Activated CD8-positive, alpha-beta memory T cell treated with anti-CD3 and anti-CD28 coated beads, Interleukin-2, amount 10 ng/mL, durations not matched to agents 7 days and 5 days (primary cell): ENCODE measurements around the gene PBX1. TPM values are rescaled to one million over a fixed set of nuclear protein-coding genes. Genes with fewer than 3 reads are reported as not detected.

Source experiments
- ATAC-seq: fragments of 150-1000 bp; cut with Tn5 transposase; one replicate; pipeline ENCODE4 v1.10.0; 2021; ENCODE audit warnings: moderate library complexity
- CTCF ChIA-PET: fragments of 350-600 bp; sonication (Branson Sonifier 250); formaldehyde crosslinking; loops from one replicate; lab custom pipeline; 2021; ENCODE audit warnings: antibody characterized with exemption; lab: Charles Lee
- DNase-seq: peaks from one replicate; pipeline ENCODE4 v3.0.0-alpha.2; 2020
- H3K27ac Mint-ChIP-seq: one replicate; pipeline ENCODE4 v1.8.0; 2021; ENCODE audit warnings: mild to moderate bottlenecking, mixed read lengths
- H3K27me3 Mint-ChIP-seq: one replicate; pipeline ENCODE4 v1.8.0; 2021; ENCODE audit warnings: mixed read lengths
- H3K36me3 Mint-ChIP-seq: one replicate; pipeline ENCODE4 v1.8.0; 2021; ENCODE audit warnings: mild to moderate bottlenecking, mixed read lengths
- H3K4me1 Mint-ChIP-seq: one replicate; pipeline ENCODE4 v1.8.0; 2021; ENCODE audit warnings: mixed read lengths
- H3K4me3 Mint-ChIP-seq: one replicate; pipeline ENCODE4 v1.8.0; 2021; ENCODE audit warnings: mild to moderate bottlenecking, moderate library complexity, mixed read lengths
- H3K9me3 Mint-ChIP-seq: one replicate; pipeline ENCODE4 v1.8.0; 2022; ENCODE audit warnings: low read depth, mixed read lengths
- total RNA-seq, 2 experiments: library from RNA; stranded (reverse); gene quantifications; one replicate each; pipeline ENCODE4 v1.2.3, GENCODE V29; 2021

The PBX1 gene
- total RNA-seq, 2 experiments from 2014 or later, result not detected

DNA sequence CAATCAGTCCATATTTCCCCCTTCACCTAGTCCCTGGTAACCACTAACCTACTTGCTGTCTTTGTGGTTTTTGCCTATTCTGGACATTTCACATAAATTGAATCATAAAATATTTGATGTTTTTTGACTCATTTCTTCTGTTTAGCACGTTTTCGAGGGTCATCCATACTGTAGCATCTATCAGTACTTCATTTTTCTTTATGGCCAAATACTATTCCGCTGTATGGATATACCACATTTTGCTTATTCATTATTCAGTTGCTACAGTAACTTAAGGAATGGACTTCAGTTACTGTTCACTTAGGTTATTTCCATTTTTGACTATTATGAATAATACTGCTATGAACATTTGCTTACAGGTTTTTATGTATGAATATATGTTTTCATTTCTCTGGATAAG lies 12.3 kb downstream of the PBX1 start:
- no peaks in the 10 kb centered on the region for H3K36me3 Mint-ChIP-seq
- ATAC-seq (no peak), DNase-seq (no peak)
- no peak overlapping the region for H3K27ac Mint-ChIP-seq
- H3K27me3 Mint-ChIP-seq, result no peaks in the 10 kb centered on the region
- CTCF ChIA-PET, result no interaction called here
- no peak overlapping the region for H3K4me3 Mint-ChIP-seq
- peaks cover 7% of the 10 kb centered on the region for H3K9me3 Mint-ChIP-seq
- no peaks in the 10 kb centered on the region for H3K4me1 Mint-ChIP-seq

DNA sequence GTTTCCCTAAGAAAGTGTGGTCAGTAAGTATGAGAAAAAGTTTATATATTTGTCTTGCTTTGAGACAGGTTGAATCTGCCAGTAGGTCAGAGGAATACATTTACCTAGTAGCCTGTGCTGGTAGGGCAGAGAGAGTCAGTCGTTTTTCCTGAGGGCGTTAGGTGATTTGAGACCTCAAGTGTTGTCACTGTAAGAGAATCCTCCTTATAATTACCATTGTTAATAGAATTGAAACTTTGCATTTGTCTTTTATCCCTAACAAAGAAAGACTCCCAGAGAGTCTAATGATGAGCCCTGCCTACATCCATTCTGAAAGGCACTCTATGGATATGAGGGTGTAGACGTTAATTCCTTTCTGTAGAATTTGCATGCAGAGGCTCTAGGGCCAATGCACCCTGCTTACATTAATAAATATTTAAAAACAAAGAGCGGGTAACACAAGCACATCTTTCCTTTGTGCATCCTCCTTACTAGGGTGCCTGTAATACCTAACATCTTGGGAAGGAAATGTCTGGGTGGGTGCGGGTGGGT lies 16.4 kb downstream of the PBX1 start:
- CTCF ChIA-PET, result no interaction called here

DNA sequence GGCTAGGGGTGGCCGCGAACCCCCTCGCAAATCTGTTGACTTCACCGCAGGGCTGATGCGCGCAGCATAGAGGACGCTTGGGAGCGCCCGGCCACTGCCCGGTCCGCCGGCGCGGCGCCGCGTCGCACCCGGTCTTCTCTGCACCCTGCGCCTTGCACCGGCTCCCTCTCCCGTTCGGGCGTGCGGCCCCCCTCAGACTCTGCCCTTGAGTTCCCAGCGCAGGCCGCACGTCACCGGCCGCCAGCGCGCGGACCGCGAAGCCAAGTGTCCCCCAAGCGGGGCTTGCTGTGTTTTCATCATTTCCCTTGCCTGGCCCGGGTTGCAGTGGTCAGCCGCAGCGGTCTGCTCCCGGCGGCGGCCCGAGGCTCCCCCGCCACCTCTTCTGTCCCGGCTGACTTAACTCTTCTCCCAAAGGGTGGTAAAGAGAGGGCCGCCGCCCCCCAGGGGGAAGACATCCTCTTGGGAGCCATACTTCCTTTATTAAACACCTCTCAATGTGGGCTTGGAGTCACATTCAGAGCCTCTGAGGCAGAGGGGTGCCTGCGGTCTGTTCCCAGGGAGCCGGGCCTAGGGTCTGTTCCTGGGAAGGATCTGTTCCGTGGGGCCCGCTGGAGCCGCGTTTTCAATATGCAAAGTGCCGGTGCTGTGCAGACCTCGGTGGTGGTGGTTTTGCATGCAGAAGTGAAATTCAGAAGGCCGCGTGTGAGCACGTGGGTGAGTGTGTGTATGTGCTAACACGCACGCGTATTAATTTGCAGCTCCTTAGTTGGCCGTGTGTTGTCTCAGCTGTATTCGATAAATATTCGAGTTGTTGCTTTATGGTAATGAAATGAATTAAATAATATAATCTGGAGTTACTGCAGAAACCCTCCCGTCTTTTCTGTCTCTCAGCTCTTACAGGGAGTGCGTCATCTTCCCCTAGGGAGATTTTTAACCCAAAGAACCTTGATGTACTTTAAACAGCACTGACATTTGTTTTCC lies 17.6 kb downstream of the PBX1 start:
- CTCF ChIA-PET, result no interaction called here
- H3K9me3 Mint-ChIP-seq, result peaks cover 7% of the 10 kb centered on the region
- ATAC-seq (no peak), DNase-seq (no peak)
- H3K36me3 Mint-ChIP-seq, result no peaks in the 10 kb centered on the region
- no peak overlapping the region for H3K4me3 Mint-ChIP-seq
- no peaks in the 10 kb centered on the region for H3K27me3 Mint-ChIP-seq
- no peak overlapping the region for H3K27ac Mint-ChIP-seq
- no peaks in the 10 kb centered on the region for H3K4me1 Mint-ChIP-seq

More for the DNA sequence above, 16.4 kb downstream of the PBX1 start:
- Mint-ChIP-seq H3K4me3 (no peak overlapping the region), H3K36me3 (no peaks in the 10 kb centered on the region), H3K9me3 (peaks cover 7% of the 10 kb centered on the region), H3K27ac (no peak overlapping the region), H3K4me1 (no peaks in the 10 kb centered on the region), H3K27me3 (no peaks in the 10 kb centered on the region)
- no peak for DNase-seq
- ATAC-seq, result no peak

DNA sequence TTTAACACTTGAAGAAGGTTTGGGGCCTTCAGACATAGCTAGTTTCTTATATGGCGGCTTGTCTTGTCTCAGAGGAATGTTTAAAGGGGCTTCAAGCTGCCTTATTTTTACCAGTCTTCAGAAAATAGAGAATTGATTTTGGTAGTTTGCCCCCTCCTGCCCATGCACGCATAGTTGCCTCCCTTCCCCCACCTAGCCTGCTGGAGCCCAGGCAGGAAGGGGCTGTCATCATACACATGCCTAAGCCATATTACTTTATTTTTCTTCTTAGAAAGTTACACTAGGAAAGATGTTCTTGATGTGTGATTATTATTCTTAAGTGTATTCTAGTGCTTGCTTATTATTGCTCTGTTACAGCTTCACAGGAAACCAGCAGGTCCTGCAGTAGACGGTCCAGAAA lies 18.3 kb downstream of the PBX1 start:
- DNase-seq (no peak), ATAC-seq (no peak)
- H3K36me3 Mint-ChIP-seq, result no peaks in the 10 kb centered on the region
- CTCF ChIA-PET, result no interaction called here
- no peak overlapping the region for H3K4me3 Mint-ChIP-seq
- no peaks in the 10 kb centered on the region for H3K4me1 Mint-ChIP-seq
- H3K27ac Mint-ChIP-seq, result no peak overlapping the region
- H3K9me3 Mint-ChIP-seq, result peaks cover 7% of the 10 kb centered on the region
- no peaks in the 10 kb centered on the region for H3K27me3 Mint-ChIP-seq

DNA sequence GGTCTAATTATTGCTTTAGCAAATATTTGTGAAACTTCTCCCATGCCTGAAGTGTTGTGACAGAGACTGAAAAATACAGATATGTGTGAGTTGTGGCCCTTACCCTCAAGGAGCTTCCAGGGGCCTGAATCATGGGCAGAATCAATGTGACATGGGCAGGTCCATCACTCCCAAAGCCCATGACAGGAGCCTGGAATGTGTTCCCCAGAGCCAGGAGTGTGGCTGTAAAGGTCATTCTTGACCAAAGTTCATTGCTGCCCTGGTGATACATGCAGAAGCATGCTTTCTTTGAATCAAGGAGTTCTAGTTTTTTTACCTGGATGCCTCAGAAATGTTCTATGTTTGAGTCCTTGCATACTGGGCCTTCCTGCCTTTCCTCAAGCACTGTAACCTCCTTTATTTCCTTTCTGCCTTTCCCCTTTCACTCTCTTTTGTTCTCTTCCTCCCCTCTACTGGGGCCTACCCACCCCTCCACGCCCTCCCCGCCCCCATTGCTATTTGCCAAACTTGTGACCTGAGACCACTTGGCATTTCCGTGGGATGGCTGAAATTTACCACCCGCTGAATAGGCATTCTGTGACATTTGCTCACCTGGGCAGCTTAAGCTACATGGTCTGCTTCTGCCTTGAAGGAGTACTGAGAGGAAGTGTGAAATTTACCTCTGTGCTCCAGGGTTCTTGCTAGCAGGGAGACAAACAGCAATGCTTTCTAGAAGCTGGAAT lies 19.7 kb downstream of the PBX1 start:
- DNase-seq (no peak), ATAC-seq (no peak)
- Mint-ChIP-seq H3K4me1 (no peaks in the 10 kb centered on the region), H3K27ac (no peak overlapping the region), H3K4me3 (no peak overlapping the region), H3K9me3 (peaks cover 7% of the 10 kb centered on the region), H3K27me3 (no peaks in the 10 kb centered on the region), H3K36me3 (no peaks in the 10 kb centered on the region)
- CTCF ChIA-PET, result no interaction called here

DNA sequence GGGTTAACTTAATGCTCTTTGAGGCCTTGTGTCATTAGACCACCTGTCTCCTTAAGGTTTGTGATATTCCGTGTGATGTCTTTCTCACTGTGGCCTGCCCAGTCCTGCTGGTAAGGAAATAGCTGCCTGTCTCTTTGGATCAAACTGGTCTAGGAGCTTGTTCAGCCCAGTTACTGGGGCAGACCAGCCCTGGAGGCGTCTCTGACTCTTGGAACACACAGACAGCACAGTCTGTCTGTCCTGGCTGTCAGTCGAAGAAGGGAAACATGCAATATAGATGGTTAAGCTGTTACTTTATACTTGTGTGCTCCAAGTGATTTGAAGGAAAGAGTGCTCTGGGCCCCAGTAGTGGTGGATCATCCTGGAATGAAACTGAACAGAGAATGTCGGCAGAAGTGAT lies 20.4 kb downstream of the PBX1 start:
- Mint-ChIP-seq H3K4me1 (no peaks in the 10 kb centered on the region), H3K36me3 (no peaks in the 10 kb centered on the region), H3K4me3 (no peak overlapping the region), H3K27ac (no peak overlapping the region), H3K9me3 (peaks cover 7% of the 10 kb centered on the region), H3K27me3 (no peaks in the 10 kb centered on the region)
- ATAC-seq (no peak), DNase-seq (no peak)
- CTCF ChIA-PET, result no interaction called here

DNA sequence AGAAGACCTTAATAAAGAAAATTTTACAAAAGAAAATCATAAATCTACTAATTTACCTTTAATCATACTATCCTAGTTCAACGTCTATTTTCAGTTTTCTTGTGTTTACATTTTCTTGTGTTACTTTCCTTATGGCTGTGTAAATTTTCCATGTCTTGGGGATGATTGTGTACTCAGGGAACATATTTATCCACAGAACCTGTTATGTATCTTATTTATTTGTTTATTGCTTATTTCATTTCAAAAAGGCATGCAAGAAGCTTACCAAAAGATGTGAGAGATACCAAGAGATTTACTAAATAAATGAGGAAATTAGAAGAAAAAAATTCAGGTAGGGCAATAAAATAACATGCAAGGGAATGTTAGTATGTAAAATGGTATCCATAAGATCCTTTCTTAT lies 22.8 kb downstream of the PBX1 start:
- Mint-ChIP-seq H3K9me3 (no peaks in the 10 kb centered on the region), H3K4me1 (no peaks in the 10 kb centered on the region), H3K27me3 (no peaks in the 10 kb centered on the region), H3K36me3 (no peaks in the 10 kb centered on the region), H3K27ac (no peak overlapping the region), H3K4me3 (no peak overlapping the region)
- DNase-seq (no peak), ATAC-seq (no peak)
- CTCF ChIA-PET, result no interaction called here

DNA sequence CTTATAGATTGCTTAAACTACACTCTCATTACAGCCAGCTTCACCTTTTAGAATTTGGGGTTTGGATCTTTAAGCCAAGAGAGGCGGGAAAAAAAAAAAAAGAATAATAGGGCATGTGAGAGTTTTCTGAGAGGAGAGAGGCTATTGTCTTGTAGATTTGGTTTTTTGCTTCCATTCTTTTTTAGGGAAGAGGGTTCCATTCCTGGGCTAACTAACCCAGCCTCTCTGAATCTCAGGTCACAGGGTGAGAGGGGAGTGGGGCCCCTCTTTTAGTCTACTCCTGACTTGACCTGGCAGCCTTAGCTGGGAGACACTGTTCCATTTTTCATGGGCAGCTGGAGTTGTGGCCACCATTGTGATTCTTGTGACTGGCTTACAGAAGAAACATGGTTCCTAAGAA lies 24.2 kb downstream of the PBX1 start:
- no peaks in the 10 kb centered on the region for H3K4me1 Mint-ChIP-seq
- DNase-seq (no peak), ATAC-seq (no peak)
- H3K4me3 Mint-ChIP-seq, result no peak overlapping the region
- no peaks in the 10 kb centered on the region for H3K9me3 Mint-ChIP-seq
- no peak overlapping the region for H3K27ac Mint-ChIP-seq
- H3K36me3 Mint-ChIP-seq, result no peaks in the 10 kb centered on the region
- CTCF ChIA-PET, result no interaction called here
- no peaks in the 10 kb centered on the region for H3K27me3 Mint-ChIP-seq

DNA sequence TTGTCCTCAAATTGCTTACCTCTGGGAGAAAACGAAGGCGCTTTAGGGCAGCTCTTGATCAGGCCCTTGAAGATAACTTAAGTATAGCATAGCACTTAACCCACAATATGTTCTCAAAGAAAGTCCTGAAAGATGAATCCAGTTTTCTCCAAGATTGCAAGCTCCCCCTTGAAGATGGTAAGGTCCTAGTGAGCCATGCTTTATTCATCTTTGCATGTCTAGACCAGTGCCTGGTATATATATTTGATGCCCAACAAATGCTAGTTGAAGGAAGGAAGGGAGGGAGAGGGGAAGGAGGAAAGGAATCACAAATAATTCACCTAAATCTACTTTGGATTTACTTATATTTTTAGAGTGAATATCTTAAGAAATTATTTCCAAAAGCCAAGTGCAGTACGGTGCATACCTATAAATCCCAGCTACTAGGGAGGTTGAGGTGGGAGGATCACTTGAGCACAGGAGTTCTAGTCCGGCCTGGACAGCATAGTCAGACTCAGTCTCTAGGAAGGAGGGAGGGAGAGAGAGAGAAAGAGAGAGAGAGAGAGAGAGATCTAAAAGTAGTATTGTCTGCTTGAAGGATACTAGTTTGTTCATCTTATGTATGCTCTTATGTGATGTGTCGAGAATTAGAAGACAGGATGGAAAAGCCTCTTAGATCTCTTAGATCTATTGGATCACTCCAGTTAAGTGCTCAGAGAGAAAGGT lies 25.0 kb downstream of the PBX1 start:
- no peak for DNase-seq
- Mint-ChIP-seq H3K4me3 (no peak overlapping the region), H3K27ac (no peak overlapping the region), H3K36me3 (no peaks in the 10 kb centered on the region), H3K9me3 (no peaks in the 10 kb centered on the region), H3K27me3 (no peaks in the 10 kb centered on the region), H3K4me1 (no peaks in the 10 kb centered on the region)
- CTCF ChIA-PET, result no interaction called here
- ATAC-seq, result no peak

DNA sequence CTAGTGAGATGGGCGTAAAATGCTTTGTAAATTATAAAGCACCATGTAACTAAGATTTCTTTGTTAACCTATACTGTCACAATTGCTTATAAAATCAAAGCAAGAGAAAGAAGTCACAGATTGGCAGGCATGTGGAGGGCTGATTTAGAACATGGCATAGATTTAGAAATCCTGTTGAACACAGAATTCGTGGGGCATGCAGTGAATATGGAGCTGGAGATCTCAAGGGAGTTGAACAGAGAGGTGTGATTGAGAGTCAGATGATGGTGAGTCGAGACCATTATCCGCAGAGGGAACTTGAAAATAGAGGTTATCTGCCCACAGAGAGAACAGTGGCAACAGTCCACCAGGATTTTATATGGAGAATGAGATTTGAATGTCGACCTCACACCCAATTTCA lies 27.6 kb downstream of the PBX1 start:
- no peak for DNase-seq
- Mint-ChIP-seq H3K9me3 (no peaks in the 10 kb centered on the region), H3K27me3 (no peaks in the 10 kb centered on the region), H3K4me3 (no peak overlapping the region), H3K36me3 (no peaks in the 10 kb centered on the region), H3K4me1 (no peaks in the 10 kb centered on the region), H3K27ac (no peak overlapping the region)
- ATAC-seq, result no peak
- CTCF ChIA-PET, result no interaction called here

DNA sequence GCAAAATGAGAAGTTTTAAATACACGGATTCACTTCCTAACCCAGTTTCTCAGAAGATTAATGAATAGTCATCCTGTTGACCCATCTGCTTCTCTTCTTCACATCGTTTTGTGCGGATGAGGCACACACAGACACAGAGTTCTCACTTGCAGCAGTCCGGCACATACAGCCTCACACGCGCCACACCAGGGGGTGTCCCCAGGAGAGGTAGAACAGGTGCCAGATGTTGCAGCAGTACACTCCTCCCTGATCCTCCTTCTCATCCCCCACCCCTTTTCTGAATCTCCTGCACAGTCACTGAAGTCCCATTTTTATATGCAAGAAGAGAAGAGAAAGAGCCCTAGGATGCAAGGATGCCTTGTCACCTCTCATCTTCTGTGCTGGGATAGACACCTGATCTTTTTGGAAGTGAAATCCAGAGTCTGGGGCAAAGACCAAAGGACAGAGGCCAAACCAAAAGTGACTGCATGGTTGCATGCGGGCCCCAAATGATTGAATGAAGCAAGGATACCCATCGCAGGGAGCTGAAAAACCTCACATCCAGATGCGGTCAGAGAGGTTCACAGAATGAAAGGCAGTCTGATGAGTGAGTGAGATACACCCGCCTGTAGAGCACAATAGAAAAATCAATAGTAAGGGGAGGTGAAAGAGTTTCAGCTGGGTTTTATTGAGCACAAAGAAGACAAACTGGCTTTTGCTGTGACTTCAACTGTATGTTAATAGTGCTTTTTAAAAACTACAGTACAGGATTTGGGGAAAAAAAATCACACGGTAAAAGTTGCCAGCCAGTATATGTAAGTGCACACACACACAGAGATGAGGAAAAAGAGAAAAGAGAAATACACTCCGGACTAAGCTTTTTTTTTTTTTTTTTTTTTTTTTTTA lies 28.9 kb downstream of the PBX1 start:
- no peaks in the 10 kb centered on the region for H3K4me1 Mint-ChIP-seq
- CTCF ChIA-PET, result no interaction called here

DNA sequence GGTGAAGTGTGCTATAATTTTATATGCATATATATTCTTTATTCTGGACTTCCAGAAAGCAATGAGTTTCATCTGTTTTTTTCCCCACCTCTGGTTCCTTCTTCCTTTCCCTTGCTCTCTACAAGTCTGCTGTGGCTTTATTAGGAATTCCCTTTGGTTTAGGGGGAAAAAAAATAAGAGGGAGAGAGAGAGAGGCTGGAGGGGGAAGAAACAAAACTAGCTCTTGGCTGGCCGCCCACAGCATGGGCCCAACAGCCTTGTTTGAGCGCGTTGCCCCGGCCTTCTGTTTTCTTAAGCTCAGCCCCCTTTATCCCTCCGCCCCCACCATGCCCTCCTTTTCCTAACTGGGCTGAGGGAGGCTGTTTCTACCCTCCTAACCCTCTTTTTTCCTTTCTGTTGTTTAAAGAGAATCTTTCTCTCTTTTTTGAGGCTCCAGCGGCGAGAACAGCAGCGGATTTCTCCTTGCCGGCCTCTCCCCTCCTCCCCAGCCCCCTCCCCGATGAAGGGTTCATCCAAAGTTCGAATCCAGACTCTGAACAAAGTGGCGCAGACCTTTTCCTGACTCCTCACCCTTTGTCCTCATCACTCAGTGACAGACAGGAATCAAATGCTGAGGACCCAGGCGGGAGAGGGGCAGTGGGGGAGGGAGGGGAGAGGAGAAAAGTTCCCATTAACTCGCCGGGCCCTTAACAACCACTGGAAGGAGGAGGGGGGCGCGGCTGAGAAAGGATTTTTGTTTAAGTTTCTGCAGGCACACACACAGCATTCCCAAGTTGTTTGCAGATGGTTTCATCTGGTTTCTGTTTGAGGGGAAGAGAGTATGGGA lies 29.7 kb downstream of the PBX1 start:
- Mint-ChIP-seq H3K4me3 (no peak overlapping the region), H3K27me3 (no peaks in the 10 kb centered on the region), H3K9me3 (no peaks in the 10 kb centered on the region), H3K27ac (no peak overlapping the region), H3K4me1 (no peaks in the 10 kb centered on the region), H3K36me3 (no peaks in the 10 kb centered on the region)
- ATAC-seq (no peak), DNase-seq (no peak)
- CTCF ChIA-PET, result no interaction called here

More for the DNA sequence above, 28.9 kb downstream of the PBX1 start:
- H3K4me3 Mint-ChIP-seq, result no peak overlapping the region
- H3K27ac Mint-ChIP-seq, result no peak overlapping the region
- no peaks in the 10 kb centered on the region for H3K9me3 Mint-ChIP-seq
- no peak for DNase-seq
- no peaks in the 10 kb centered on the region for H3K27me3 Mint-ChIP-seq
- no peaks in the 10 kb centered on the region for H3K36me3 Mint-ChIP-seq
- no peak for ATAC-seq
